MCF 10A (cell line): Measurements from ENCODE around the gene ZGPAT. TPM values are rescaled to one million over a fixed set of nuclear protein-coding genes. Genes with fewer than 3 reads are reported as not detected.
A peak's percentile ranks its signal among the peaks of the same experiment; 100 is the strongest.

Experiments used
- BruUV-seq: library from RNA; stranded (reverse); fragments of 400-500 nt; replicated peaks from 2 replicates; lab custom pipeline; 2021; lab: Mats Ljungman, UMichigan
- CTCF ChIA-PET: fragments of 300-600 bp; sonication (Branson Sonifier 250); formaldehyde crosslinking; extraction: SDS; loops from one replicate; lab custom pipeline; 2021; ENCODE audit warnings: antibody characterized with exemption, inconsistent platforms; lab: Yijun Ruan, JAX
- POLR2A ChIA-PET: fragments of 300-600, 350-650 bp; sonication (Branson Sonifier 250); formaldehyde crosslinking; extraction: SDS; loops from one replicate; lab custom pipeline; 2020; ENCODE audit warnings: antibody characterized with exemption, inconsistent platforms; lab: Yijun Ruan, JAX
- DNase-seq: peaks from one replicate; pipeline ENCODE4 v3.0.0-alpha.2; 2018; ENCODE audit not compliant: unreplicated experiment
- H3K27ac Mint-ChIP-seq: one replicate; pipeline ENCODE4 v1.8.0; 2022; ENCODE audit warnings: mild to moderate bottlenecking, low read depth, mixed read lengths; ENCODE audit not compliant: unreplicated experiment
- H3K27me3 Mint-ChIP-seq: one replicate; pipeline ENCODE4 v1.8.0; 2022; ENCODE audit warnings: mixed read lengths; ENCODE audit not compliant: insufficient read depth, unreplicated experiment
- H3K36me3 Mint-ChIP-seq: one replicate; pipeline ENCODE4 v1.8.0; 2022; ENCODE audit warnings: mild to moderate bottlenecking, moderate library complexity, mixed read lengths; ENCODE audit not compliant: insufficient read depth, unreplicated experiment
- H3K4me1 Mint-ChIP-seq: one replicate; pipeline ENCODE4 v1.8.0; 2022; ENCODE audit warnings: mixed read lengths; ENCODE audit not compliant: insufficient read depth, unreplicated experiment
- H3K4me3 Mint-ChIP-seq: one replicate; pipeline ENCODE4 v1.8.0; 2022; ENCODE audit warnings: mild to moderate bottlenecking, moderate library complexity, mixed read lengths; ENCODE audit not compliant: unreplicated experiment
- H3K9me3 Mint-ChIP-seq: one replicate; pipeline ENCODE4 v1.8.0; 2022; ENCODE audit warnings: mixed read lengths; ENCODE audit not compliant: unreplicated experiment
- CTCF ChIP-seq: fragments of 200-600 bp; IDR thresholded peaks from one replicate; pipeline ENCODE4 v1.8.0; 2022; ENCODE audit warnings: antibody characterized with exemption, mild to moderate bottlenecking; ENCODE audit not compliant: unreplicated experiment
- intact Hi-C: fragments of 100-400 bp; cut with micrococcal nuclease; formaldehyde crosslinking; loops from 2 replicates; pipeline ENCODE4 v1.14.1; 2022
- total RNA-seq: library from RNA; stranded (reverse); gene quantifications from 2 replicates; pipeline ENCODE4 v1.2.3, GENCODE V29; 2022

Gene ZGPAT
- total RNA-seq, 1 experiment from 2014 or later = 19.5 TPM

- ChIA-PET CTCF (interaction anchor here (0.7 to 2.0 kb wide), 5 partner anchors 8 to 161 kb away, joined by 3 to 7 read pairs (median 5); partner anchors contain the start of genes ARFRP1, PTK6, STMN3 and ZGPAT), POLR2A (interaction anchor here (0.6 to 5.4 kb wide), 26 partner anchors 9 to 363 kb away, joined by 3 to 79 read pairs (median 4); partner anchors contain the start of genes ARFRP1, GMEB2, PRPF6 and PTK6)
- Mint-ChIP-seq H3K36me3 (peaks cover 60% of the 10 kb centered on the region), H3K4me1 (peaks cover 17% of the 10 kb centered on the region), H3K27me3 (no peaks in the 10 kb centered on the region), H3K9me3 (no peaks in the 10 kb centered on the region), H3K4me3 (peak overlapping the region; percentile 72), H3K27ac (peak overlapping the region; percentile 75)
- DNase-seq = peak; percentile 94
- intact Hi-C loops = loop anchor here (2.0 to 5.0 kb wide), 3 partner anchors 16 to 162 kb away; partner anchors contain the start of genes PTK6 and RTEL1
- no TSS peak for BruUV-seq
- TF ChIP-seq CTCF = no peak
These were observed 8.9 kb upstream of the ZGPAT start for GRCh38 chr20:63698739-63699465.

DNA sequence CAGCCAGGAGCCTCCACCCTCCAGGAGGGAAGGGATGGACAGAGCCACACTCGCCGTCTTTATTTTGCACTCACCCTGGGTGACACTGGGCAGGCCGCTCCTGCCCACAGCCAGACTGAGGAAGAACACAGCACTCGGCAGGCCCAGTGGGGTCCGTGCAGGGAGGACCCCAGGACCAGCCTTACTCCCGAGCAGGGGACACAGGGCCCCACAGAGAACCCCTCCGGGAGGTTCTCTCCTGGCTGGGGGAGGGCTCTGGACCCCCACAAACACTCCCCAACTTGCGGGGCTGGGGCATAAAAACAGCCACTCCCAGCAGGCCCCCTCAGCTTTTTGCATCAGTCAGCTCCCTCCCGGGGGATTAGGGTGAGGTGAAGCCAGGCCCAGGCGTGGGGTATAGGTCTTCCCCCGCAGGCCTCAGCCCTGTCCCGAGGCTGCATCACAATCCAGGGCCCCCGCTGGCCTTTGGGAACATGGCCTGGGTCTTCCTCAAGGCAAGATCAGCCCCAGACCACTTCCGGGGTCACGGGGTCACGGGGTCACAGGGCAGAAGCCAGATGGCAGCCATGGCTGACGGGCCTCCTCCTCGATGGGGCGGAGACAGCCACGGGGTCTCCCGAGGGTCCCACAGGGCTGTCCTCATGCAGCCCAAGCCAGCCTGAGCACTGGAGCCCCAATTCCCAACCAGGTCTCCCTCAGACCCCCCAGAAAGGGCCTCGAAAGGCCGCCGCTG lies 8.2 kb upstream of the ZGPAT start:
- TSS peak; percentile 50 for BruUV-seq
- Mint-ChIP-seq H3K36me3 (peaks cover 53% of the 10 kb centered on the region), H3K4me3 (peak overlapping the region; percentile 72), H3K9me3 (no peaks in the 10 kb centered on the region), H3K27ac (peak overlapping the region; percentile 75), H3K27me3 (no peaks in the 10 kb centered on the region), H3K4me1 (peaks cover 17% of the 10 kb centered on the region)
- intact Hi-C loops = loop anchor here (2.0 to 5.0 kb wide), 3 partner anchors 17 to 162 kb away; partner anchors contain the start of genes PTK6 and RTEL1
- peak; percentile 35 for DNase-seq
- CTCF ChIA-PET = interaction anchor here (1.3 to 2.0 kb wide), 3 partner anchors 7 to 162 kb away, joined by 5 to 7 read pairs (median 6); partner anchors contain the start of genes ARFRP1, PTK6 and ZGPAT
- TF ChIP-seq CTCF = no peak
- POLR2A ChIA-PET = interaction anchor here (0.7 to 5.4 kb wide), 19 partner anchors 8 to 362 kb away, joined by 3 to 79 read pairs (median 5); partner anchors contain the start of genes ARFRP1, PRPF6, PTK6 and RTEL1

DNA sequence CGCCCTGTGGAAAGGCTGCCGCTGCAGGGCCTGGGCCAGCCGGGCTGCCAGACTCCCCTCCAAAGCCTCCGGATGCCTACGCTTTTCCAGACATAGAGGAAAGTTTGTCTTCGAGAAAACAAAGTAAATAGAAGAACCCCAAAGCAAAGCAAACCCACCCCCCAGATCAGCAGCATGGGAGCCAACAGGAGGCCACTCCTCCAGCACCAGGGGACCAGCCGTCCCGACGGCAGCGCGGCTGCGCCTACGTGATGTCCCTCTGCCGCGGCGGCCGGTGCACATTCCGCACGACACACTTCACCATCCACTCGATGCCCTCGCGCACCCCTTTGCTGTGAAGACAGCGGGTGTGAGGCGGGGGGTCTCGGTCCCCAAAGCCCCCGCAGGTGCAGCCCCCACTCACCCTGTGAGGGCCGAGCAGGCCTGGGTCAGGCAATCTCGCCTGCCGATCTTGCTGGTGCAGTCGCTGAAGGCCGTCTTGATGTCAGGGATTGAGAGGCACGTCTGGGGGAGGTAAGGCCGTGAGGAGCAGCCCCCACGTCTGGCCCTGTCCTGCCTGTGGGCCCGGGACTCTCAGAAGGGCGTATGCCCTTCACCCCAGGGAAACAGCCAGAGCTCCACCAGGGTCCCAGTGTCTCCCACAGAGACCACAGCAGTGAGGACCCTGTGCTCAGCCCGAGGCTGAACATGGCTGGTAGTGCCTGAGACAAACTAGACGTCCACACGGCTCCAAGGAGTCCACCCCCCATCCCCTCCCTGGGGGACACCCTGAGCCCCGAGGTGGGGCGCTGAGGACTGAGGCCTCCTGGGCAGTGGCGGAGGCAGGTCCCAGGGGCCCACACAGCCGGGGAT lies 7.4 kb upstream of the ZGPAT start:
- H3K27ac Mint-ChIP-seq = peak overlapping the region; percentile 75
- H3K36me3 Mint-ChIP-seq = peaks cover 53% of the 10 kb centered on the region
- H3K4me1 Mint-ChIP-seq = peaks cover 17% of the 10 kb centered on the region
- BruUV-seq = no TSS peak
- no peaks in the 10 kb centered on the region for H3K27me3 Mint-ChIP-seq
- H3K4me3 Mint-ChIP-seq = no peak overlapping the region
- DNase-seq = no peak
- intact Hi-C loops = no loop called here
- no peak for TF ChIP-seq CTCF
- ChIA-PET CTCF (no interaction called here), POLR2A (interaction anchor here (1.0 to 5.4 kb wide), 6 partner anchors 7 to 280 kb away, joined by 3 to 79 read pairs (median 9); partner anchors contain the start of genes ARFRP1, PRPF6 and ZGPAT)
- H3K9me3 Mint-ChIP-seq = no peaks in the 10 kb centered on the region
